NCI-H510A treated with DMSO at 0.1 percent for 48 hours (cell line): ENCODE data around the gene STXBP5L.
A peak's percentile ranks its signal among the peaks of the same experiment; 100 is the strongest.
"Not testable (repeated sequence)": the region's sequence is repeated elsewhere in the genome, so short reads cannot be mapped to it uniquely, and the experiment has no call there.

Source experiments
- DNase-seq: peaks from one replicate; lab custom pipeline; 2025; lab: John Stamatoyannopoulos, UW

Gene STXBP5L

GRCh38 chr3:121430664-121431215 lies 522.7 kb downstream of the STXBP5L start:
- DNase-seq, result no peak

DNA sequence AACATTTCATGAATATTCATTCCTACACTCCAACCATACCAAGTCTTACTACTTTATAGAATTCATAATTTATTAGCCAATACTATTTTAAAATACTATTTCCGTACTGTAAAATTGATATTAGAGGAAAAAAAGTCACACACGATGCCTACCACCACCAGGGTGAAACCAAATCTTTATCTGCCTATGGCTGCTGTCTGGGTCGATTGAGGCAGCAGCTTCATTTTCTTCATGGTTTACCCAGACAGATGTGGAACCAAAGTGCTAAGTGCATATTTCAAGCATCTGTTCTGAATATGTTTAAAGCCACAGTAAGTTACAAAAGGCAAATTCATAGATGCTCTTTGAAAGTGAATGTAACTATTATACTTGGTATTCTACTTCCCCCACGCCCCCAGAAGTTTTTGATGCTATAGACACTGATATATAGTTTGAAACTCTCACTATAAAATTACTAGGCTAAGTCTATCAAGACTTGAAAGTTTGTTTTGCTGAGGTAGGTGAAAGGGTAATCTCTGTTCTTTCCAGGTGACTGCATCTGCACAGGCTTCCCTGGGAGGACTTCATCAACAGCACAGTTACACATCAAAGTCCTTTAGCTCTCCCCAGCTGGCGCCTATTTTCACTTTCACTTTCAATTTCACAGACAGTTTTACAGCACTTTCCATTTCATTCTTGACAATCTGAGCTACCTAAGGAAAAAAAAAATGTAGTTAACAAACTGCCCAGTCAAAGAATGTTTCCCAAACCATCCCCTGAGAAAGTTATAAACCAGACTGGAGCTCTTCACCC lies 523.9 kb downstream of the STXBP5L start:
- peak; percentile 22 for DNase-seq

- peak; percentile 40 for DNase-seq
These were observed 528.1 kb downstream of the STXBP5L start for GRCh38 chr3:121436074-121436473.

- DNase-seq, result peak; percentile 26
These were observed 528.6 kb downstream of the STXBP5L start for GRCh38 chr3:121436641-121437040.

DNA sequence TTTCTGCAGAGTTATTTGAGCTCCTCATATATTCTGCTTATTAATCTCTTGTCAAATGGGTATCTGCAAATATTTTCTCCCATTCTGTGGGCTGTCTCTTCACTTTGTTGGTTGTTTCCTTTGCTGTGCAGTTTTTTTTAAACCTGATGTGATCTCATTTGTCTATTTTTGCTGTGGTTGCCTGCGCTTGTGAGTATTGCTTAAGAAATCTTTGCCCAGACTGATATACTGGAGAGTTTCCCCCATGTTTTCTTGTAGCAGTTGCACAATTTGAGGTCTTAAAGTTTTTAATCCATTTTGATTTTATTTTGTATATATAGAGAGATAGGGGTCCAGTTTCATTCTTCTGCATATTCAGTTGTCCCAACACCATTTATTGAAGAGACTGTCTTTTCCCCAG lies 535.5 kb downstream of the STXBP5L start:
- no peak for DNase-seq

DNA sequence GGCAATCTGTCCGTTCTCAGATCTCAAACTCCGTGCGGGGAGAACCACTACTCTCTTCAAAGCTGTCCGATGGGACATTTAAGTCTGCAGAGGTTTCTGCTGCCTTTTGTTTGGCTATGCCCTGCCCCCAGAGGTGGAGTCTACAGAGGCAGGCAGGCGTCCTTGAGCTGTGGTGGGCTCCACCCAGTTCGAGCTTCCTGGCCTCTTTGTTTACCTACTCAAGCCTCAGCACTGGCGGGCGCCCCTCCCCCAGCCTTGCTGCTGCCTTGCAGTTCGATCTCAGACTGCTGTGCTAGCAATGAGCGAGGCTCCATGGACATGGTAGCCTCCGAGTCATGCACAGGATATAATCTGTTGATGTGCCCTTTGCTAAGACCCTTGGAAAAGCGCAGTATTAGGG lies 543.7 kb downstream of the STXBP5L start:
- not testable (repeated sequence) for DNase-seq

DNA sequence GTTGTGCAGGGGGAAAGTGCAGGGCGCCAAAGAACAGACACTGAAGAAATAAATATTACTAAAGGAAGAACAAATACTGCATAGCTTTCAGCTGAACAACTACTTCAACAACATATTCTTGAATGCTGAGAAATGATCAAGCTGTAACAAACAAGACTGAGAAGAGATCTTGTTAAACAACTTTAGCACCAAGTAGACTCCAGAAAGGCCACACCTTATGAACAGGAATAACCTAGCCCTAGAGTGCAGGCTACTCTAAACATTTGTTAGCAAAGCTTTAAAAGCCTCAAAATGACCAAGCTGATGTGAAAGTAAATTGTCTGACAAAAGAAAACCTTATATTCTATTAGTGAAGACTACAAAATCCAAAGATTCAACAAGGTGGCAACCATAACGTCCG lies 554.6 kb downstream of the STXBP5L start:
- DNase-seq, result no peak

DNA sequence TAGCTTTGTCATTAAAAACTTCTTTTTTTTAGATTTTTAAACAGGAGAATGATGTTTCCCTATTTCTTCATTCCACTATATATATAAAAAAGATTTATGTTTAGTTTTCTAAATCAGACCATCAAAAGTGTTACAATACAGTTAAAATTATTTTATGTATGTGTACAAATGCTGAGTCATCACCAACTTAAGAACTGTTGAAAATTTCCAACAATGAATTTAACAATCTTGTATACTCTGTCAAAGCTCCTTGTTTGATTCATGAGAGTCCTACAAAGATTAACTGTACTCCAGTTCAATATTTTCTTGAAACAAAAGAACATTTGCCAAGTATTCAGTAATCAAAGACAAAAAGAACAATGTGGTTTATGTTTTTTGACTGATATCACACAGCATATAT lies 555.7 kb downstream of the STXBP5L start:
- no peak for DNase-seq

DNA sequence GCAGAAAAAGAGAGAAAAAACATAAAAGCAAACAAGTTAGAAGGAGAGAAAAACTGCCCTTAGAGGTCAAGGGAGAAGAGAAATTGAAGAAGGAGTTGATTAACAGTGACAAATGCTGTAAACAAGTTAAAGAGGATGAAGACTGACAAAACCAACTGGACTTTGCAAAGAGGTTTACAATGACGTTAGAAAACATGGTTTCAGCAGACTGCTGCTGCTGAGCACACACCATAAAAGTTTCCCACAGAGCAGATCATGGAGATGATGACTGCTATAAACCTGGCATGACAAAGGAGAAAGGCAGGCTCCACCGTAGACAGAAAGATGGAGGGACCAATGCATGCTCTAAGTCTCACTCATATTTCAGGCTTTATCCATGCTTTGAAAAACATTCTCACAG lies 559.1 kb downstream of the STXBP5L start:
- no peak for DNase-seq

DNA sequence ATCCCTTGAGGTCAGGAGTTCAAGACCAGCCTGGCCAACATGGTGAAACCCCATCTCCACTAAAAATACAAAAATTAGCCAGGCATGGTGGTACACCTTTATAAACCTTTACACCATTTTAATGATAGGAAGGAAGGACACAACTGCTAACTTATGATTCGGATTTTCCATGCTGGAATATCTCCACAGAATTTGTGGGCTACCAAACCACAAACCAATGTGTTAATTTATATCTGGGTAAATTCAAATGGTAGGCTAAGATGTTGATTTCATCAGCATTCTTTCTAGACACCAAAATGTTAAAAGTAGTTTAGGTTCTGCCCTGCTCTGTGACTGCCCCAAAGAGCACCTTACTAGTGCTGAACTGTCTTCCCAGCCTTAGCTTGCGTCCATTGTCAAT lies 565.0 kb downstream of the STXBP5L start:
- no peak for DNase-seq
